ENCODE results near the gene PATL2.

DNA sequence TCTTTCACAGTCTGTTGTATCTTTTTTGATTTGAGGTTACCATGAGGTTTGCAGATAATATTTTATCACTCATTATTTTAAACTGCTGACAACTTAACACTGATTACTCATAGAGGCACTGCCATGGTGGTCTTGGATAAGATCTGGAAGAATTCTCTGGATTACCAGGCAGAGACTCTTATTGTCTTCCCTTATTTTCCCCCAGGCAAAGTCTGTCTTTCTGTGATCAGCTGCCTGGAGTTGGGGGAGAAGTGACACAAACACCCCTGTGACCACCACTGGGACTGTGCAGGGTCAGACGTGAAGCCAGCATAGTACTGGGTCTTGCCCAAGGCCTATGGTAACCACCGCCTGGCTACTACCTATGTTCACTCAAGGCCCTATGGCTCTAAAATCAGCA lies 4.7 kb downstream of the PATL2 start:
- TF ChIP-seq EZH2 (IDR thresholded peaks at IDR 0.05) (no peak), EZH2phosphoT487 (IDR thresholded peaks at IDR 0.05) (no peak)
- TF ChIP-seq, protein P1, sequence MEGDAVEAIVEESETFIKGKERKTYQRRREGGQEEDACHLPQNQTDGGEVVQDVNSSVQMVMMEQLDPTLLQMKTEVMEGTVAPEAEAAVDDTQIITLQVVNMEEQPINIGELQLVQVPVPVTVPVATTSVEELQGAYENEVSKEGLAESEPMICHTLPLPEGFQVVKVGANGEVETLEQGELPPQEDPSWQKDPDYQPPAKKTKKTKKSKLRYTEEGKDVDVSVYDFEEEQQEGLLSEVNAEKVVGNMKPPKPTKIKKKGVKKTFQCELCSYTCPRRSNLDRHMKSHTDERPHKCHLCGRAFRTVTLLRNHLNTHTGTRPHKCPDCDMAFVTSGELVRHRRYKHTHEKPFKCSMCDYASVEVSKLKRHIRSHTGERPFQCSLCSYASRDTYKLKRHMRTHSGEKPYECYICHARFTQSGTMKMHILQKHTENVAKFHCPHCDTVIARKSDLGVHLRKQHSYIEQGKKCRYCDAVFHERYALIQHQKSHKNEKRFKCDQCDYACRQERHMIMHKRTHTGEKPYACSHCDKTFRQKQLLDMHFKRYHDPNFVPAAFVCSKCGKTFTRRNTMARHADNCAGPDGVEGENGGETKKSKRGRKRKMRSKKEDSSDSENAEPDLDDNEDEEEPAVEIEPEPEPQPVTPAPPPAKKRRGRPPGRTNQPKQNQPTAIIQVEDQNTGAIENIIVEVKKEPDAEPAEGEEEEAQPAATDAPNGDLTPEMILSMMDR (IDR thresholded peaks at IDR 0.05) = no peak
